Measurements from ENCODE around the gene CAT.

CAT gene

GRCh38 chr11:34501500-34501899, 62.8 kb downstream of the CAT start:
- DNase-seq: no peak

GRCh38 chr11:34501949-34502348, 63.2 kb downstream of the CAT start:
- no peak for DNase-seq

GRCh38 chr11:34502949-34503348, 64.2 kb downstream of the CAT start:
- DNase-seq: no peak

- DNase-seq: no peak
Observed at GRCh38 chr11:34505874-34506273, 67.1 kb downstream of the CAT start.

- no peak for DNase-seq
Observed at GRCh38 chr11:34507156-34507555, 68.4 kb downstream of the CAT start.

GRCh38 chr11:34507610-34508009, 68.9 kb downstream of the CAT start:
- no peak for DNase-seq

- DNase-seq: no peak
Observed at GRCh38 chr11:34508524-34508923, 69.8 kb downstream of the CAT start.

GRCh38 chr11:34509336-34509876, 70.7 kb downstream of the CAT start:
- no peak for DNase-seq

- no peak for DNase-seq
Observed at GRCh38 chr11:34510218-34510617, 71.5 kb downstream of the CAT start.

- DNase-seq: no peak
Observed at GRCh38 chr11:34510673-34511072, 71.9 kb downstream of the CAT start.

- no peak for DNase-seq
Observed at GRCh38 chr11:34512840-34513681, 74.3 kb downstream of the CAT start.

GRCh38 chr11:34513682-34514449, 75.1 kb downstream of the CAT start, which contains the start of gene ELF5:
TSS of gene ELF5 (minus strand) at chr11:34513794. CDS start at chr11:34505749, 8,045 bp downstream.
- DNase-seq: no peak

GRCh38 chr11:34514597-34514996, 75.9 kb downstream of the CAT start:
- DNase-seq: no peak

- no peak for DNase-seq
Observed at GRCh38 chr11:34516247-34517040, 77.7 kb downstream of the CAT start.

GRCh38 chr11:34519595-34520235, 81.0 kb downstream of the CAT start:
- no peak for DNase-seq

GRCh38 chr11:34521265-34521664, 82.5 kb downstream of the CAT start:
- DNase-seq: no peak
